NOMO-1 (cell line): ENCODE measurements around the gene ADD3.

Experiments
- DNase-seq, 2 experiments: peaks; one replicate each; lab custom pipeline; 2025; ENCODE audit not compliant: unreplicated experiment in 2 of 2; lab: John Stamatoyannopoulos, UW

ADD3 gene

DNA sequence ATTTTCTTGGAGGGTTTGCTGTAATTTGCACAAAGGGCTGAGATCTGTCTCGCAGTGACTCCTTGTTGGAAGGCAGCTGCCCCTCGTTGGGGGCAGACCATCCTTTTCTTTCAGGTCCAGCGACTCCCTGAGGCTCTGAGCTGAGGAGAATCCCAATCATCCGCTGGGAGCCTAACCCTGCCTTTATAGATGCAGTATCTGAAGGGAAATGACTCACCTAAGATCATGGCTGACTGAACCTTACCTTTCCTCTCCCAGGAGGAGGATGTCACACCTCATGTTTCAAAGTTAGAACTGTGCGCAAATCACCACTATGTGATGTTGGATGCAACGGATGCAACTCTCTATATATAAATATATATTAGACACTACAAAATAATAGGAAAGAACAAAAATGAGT lies 163.2 kb downstream of the ADD3 start:
- DNase-seq: no peak

DNA sequence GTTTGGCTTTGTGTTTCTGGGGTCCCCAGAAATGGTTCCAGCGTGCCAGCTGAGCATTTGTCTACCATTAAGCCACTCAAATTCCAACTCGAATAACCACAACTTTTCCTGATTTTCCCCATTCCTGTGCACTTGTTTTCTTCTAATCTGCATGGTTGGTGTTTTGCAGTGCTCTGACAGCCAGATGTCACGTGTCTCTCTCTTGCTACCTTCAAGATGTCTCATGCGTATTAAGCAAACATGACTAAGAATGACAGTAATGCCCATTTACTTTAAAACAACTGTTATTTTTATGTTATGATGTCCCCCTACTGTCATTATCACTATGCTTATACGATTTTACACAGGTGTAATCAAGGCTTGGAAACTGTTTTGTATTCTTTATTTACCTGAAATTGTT lies 164.4 kb downstream of the ADD3 start:
- no peak for DNase-seq

DNA sequence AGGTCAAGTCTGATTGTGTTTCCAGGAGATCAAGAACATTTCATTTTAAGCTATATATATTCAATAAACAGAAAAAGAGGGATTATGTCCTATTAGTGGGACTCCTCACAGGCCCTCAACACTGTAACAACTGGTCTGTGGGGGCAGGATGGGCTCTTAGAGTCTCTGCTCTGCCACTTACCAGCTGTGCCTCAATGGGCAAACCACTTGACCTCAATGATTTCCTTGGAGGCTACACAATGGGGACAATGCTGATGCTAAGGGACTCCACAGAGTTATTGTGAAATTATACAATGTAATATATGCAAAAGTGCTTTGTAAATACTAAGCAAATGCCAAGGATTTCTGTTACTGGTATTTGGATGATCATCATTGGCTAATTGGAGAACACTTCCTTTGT lies 166.4 kb downstream of the ADD3 start:
- DNase-seq: no peak

DNA sequence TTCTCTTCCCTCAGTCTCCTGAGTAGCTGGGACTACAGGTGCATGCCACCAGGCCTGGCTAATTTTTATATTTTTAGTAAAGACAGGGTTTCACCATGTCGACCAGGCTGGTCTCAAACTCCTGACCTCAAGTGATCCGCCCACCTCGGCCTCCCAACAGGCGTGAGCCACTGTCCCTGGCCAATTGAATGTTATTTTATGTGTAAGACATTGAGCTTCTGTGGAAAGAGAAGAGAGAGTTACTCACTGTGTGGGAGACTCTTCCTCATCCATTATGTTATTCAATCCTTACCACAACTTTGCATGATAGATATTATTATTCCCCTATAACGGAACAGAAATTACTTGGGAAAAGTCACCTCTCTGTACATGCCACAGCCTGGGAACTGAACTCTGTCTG lies 167.0 kb downstream of the ADD3 start:
- DNase-seq: no peak

DNA sequence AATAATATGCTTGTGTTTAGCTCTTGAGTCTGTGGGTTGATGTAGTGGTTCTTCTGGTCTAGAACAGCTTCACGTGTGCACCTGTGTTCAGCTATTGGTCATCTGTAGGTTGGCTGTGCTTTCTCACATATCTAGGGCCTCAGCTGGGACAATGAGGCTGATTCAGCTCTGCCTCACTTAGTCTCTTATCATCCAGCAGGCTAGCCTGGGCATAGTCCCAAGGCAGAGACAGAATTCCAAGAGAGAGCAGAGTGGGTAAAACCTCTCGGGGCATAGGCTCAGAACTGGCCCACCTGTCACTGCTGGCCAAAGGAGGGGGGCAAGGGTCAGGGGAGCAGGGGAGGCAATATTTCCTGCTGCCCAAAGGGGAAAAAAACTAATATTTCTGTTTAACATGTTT lies 167.6 kb downstream of the ADD3 start:
- no peak for DNase-seq

DNA sequence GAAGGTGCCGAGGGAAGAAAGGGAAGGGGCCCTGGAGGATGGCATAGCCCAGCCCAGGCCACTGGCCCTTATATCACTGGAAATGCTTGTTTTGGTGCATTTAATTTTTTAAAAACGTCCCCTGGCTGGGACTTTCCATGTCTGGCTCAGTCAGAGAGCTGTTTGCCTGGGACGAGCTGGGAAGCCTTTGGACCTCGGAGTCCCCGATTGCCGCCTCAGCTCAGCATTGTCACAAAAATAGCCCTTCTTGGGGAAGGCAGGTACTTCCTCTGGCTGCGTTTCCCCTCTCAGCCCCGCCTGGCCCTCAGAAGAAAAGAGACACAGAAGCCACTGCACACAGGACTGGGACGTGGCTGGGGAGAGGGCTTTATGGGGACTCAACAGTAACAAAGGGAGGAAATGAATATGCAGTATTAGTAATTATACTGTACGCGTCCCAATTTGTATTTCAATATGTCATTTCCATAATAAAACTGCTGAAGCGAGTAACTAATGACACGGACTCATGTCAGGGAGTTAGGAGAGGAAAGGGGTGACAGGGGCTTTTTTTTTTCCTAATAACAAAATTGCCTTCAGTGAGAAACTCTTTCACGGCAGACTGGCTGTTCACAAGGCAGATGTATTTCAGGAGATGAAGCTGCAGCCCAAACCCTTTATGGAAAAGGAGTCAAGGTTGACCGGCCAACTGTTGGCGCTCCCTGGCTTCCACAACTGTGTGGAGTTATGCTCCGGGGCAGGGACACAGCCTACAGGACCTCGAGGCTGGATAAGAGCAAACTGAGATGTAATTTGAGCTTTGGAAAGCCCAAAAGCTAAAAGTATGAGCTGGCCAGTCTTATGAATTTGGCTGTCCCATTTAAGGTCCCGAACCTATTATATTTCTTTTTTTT lies 168.6 kb downstream of the ADD3 start:
- DNase-seq: peak; percentile 14 to 37

DNA sequence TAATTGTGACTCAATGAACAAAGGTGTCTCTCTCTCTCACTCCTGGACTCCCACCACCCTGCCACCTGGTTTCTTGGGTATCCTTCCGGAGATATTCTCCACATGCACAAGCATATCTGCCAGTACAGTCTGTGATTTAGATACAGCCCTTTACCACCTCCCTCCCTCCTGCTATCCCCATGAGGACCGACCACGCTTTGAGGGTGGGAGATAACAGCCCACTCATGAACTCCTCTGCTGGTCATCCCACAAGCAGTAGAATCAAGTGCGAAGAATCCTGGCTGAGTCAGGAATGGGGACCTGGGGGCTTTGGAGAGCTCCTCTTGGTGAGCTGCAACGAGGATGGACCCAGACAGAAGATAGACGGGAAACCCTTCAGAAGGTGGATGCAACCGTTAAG lies 171.4 kb downstream of the ADD3 start:
- no peak for DNase-seq

DNA sequence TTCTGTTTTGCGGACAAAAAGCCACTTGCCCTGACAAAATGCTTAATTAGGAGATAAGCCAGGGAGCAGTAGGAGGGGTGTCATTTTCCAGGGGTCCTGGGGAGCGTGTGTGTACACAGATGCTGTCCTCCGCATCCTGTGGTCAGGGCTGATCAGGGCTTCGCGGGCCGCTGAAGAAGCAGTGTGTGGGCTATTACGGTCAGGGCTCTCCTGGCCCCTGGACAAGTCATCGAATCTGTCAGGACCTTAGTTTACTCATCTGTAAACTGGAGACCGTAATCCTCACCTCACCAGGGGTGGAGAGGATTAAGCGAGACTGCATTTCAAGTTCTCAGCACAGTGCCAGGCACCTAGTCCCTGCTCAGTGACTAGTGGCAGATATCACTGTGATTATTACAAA lies 173.7 kb downstream of the ADD3 start:
- DNase-seq: no peak

DNA sequence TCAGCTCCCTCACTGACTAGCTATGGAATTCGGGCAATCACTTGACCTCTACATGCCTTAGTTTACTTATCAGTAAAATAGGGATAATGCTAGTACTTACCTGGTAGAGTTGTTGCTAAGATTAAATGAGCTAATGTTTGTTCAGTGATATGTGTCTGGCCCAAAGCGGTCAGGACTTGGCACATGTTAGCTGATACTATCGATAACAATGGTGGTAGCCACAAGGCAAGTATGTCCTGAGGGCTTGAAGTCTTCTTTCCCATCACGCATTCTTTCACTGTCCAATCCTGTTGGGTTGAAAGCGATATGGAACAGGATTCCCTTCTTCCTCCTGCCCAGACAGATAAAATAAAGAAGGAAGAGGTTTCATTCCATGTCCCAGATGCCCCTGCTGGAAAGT lies 174.1 kb downstream of the ADD3 start:
- DNase-seq: no peak

DNA sequence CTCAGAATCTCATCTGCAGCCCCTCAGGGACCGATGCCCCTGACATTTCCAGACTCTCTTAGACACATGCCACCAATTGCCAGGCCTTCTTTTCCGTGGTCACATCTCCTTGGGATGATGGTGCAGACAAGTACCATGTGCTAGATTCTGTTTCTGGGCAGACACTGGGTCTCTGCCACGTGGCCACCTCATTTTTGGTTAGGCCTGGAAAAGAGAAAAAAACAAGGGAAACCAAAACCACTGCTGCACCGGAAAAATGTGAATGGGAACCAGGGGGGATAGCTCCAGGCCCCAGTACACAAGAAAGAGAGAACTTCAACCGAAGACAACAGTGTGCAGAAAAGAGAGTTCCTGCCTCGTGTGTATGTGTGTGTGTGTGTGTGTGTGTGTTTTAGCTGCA lies 176.6 kb downstream of the ADD3 start:
- no peak for DNase-seq
